AG10803 (cell line): ENCODE measurements around the gene TBX4.

Source experiments
- DNase-seq: peaks from one replicate; pipeline ENCODE4 v3.0.0; 2010; ENCODE audit warnings: low read depth
- H3K4me3 ChIP-seq: 2 replicates; pipeline ENCODE4 v1.5.1; 2011; ENCODE audit warnings: mild to moderate bottlenecking, low read length, control low read depth
- TF ChIP-seq, protein P1 (sequence below): conservative IDR thresholded peaks from 2 replicates; pipeline ENCODE4 v1.5.1; 2011; ENCODE audit warnings: mild to moderate bottlenecking, low read length, control low read depth, inconsistent platforms

TBX4 gene

GRCh38 chr17:61461967-61462718 lies 9.9 kb downstream of the TBX4 start:
- no peak for DNase-seq
- H3K4me3 ChIP-seq, result peak overlapping the region; percentile 28

DNA sequence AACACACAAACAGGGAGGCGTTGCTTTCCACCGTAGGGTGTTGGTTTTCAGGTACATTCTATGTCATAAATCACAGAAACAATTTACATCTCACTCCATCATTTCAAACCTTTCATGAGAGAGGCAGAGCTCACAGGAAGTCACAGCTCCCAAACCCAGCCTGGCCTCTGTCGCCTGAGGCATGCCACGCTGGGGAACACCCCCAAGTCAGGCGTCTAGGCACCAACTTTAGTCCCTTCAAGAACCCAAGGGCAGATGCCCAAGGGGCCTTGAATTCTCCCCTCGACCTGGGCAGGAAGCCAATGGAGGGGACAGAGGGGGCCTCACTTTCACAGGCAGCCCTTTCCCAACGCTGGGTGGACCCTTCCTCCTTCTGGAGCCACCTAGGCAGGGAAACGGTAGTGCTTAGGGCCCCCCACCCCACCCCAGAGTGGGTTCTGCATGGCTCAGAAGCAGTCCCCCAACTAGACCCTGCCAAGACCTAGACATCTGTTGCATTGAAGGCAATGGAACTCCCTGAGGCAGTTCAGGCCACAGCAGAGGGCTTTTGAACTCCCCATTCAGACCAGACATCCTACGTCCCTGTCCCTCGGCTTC lies 10.6 kb downstream of the TBX4 start:
- no peak for DNase-seq
- no peak overlapping the region for H3K4me3 ChIP-seq
- TF ChIP-seq, protein P1, sequence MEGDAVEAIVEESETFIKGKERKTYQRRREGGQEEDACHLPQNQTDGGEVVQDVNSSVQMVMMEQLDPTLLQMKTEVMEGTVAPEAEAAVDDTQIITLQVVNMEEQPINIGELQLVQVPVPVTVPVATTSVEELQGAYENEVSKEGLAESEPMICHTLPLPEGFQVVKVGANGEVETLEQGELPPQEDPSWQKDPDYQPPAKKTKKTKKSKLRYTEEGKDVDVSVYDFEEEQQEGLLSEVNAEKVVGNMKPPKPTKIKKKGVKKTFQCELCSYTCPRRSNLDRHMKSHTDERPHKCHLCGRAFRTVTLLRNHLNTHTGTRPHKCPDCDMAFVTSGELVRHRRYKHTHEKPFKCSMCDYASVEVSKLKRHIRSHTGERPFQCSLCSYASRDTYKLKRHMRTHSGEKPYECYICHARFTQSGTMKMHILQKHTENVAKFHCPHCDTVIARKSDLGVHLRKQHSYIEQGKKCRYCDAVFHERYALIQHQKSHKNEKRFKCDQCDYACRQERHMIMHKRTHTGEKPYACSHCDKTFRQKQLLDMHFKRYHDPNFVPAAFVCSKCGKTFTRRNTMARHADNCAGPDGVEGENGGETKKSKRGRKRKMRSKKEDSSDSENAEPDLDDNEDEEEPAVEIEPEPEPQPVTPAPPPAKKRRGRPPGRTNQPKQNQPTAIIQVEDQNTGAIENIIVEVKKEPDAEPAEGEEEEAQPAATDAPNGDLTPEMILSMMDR, result no peak

More at GRCh38 chr17:61461967-61462718, 9.9 kb downstream of the TBX4 start:
- TF ChIP-seq, protein P1, result no peak

DNA sequence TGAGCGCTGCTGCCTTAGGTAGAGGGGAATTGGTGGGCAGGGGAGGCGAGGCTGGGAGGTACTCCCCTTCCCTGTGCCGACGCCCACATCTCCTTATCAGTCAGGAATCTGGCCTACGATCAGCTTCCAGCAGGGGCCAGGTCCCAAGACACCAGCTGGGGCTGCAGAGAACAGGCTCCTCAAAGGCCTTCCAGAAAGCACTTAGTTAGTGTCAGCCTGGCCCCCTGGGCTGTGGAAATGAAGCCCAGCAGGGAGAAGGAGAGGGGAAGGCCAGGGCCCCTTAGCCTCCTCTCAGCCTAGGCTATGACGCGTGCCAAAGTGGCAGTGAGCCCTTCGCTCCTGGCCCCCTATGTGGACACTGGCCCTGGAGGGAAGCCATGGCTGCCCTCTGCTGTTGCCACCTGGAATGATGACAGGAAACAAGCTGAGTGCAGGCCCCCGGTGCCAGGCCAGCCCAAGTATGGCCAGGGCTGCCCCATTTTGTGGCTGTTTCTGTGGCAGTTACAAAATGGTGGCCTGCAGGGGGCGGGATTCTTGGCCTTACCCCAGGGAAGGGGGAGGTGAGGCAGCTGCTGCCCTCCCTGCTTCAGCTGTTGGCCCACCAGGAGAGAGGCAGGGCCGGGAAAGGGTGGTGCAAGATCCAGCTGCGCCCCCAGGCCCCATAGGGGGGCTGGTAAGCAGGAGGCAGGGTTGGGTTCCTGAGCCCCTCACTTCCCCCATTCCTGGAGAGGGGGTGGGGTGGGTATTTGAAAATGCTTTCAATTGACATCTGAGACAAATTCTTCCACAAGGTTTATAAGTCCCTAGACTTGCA lies 11.3 kb downstream of the TBX4 start:
- DNase-seq, result no peak
- H3K4me3 ChIP-seq, result no peak overlapping the region
- TF ChIP-seq, protein P1, result no peak

- no peak for DNase-seq
- TF ChIP-seq, protein P1, result no peak
- no peak overlapping the region for H3K4me3 ChIP-seq
Observed at GRCh38 chr17:61464130-61464842, 12.1 kb downstream of the TBX4 start.

DNA sequence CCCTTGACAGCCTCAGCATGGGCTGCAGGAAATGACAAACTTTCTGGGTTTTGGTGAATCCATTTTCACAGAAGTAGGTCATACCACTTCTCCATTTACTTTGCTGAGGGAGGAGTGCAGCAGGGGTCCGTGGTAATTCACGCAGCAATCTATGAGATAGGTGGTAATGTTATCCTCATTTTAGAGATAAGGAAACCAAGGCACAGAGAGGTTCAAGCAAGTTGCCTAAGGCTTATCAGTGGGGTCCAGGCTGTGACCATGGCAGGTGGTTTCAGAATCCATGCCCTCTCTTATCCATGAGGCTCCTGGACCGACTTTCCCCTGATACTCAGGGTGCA lies 12.6 kb downstream of the TBX4 start:
- H3K4me3 ChIP-seq, result no peak overlapping the region
- DNase-seq, result no peak
- TF ChIP-seq, protein P1, result no peak

DNA sequence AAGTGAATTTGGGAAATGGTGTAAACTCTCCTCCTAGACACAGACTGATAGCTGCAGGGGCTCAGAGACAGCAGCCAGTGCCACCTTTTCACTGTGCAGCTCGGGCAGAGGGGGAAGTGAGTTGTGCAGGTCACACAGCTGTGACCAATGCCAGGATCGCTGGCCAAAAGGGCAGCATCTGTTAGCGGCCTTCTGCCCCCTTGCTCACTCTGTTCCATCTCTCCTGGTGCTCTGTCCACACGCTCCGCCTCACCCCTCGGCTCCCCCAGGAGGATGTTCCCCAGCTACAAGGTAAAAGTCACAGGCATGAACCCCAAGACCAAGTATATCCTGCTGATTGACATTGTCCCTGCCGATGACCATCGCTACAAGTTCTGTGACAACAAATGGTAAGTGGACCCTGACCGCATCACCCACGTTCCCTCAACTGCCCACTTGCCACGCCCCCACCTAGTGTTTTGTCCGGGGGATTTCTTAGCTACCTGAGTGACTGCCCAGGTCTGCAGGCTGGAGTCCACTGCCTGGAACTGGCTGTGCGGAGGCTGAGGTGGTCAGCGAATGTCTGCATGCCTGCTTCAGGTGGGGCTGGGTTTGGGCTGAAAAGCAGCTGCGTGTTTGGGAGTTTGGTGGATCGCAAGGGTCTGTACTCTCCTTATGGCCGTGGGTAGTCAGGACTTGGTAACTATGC lies 13.5 kb downstream of the TBX4 start:
- no peak for DNase-seq
- TF ChIP-seq, protein P1, result no peak
- H3K4me3 ChIP-seq, result no peak overlapping the region
